ENCODE results near the gene TSHZ2.

The TSHZ2 gene

GRCh38 chr20:53038299-53038698 is 66.1 kb downstream of the TSHZ2 start:
- no peak for TF ChIP-seq CTCF (conservative IDR thresholded peaks at IDR 0.05)
- TF ChIP-seq ZFX (IDR thresholded peaks at IDR 0.05) = no peak
- H3K27ac ChIP-seq = no peak overlapping the region

- H3K27ac ChIP-seq = no peak overlapping the region
- no peak for TF ChIP-seq ZFX (IDR thresholded peaks at IDR 0.05)
- TF ChIP-seq CTCF (conservative IDR thresholded peaks at IDR 0.05) = no peak
These were observed 68.8 kb downstream of the TSHZ2 start for GRCh38 chr20:53040693-53041589.

DNA sequence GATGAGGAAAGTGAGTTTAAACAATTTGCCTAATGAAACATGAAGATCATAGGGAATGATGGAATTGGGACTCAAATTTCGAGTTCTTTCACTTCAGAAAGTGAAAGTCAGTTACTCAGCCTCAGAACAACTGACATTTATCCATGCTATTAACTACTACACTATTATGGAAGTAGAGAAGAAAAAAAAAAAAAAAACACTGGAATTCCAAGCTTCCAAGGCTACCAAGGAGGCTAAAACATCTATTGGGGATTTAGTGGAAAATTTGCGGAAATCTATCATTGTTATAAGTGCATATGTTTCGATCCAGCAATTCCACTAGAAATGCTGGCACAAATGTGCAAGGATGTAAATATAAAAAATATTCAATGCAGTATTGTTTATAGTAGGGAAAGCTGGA is 70.4 kb downstream of the TSHZ2 start:
- H3K27ac ChIP-seq = no peak overlapping the region
- TF ChIP-seq ZFX (IDR thresholded peaks at IDR 0.05) = no peak
- no peak for TF ChIP-seq CTCF (conservative IDR thresholded peaks at IDR 0.05)

DNA sequence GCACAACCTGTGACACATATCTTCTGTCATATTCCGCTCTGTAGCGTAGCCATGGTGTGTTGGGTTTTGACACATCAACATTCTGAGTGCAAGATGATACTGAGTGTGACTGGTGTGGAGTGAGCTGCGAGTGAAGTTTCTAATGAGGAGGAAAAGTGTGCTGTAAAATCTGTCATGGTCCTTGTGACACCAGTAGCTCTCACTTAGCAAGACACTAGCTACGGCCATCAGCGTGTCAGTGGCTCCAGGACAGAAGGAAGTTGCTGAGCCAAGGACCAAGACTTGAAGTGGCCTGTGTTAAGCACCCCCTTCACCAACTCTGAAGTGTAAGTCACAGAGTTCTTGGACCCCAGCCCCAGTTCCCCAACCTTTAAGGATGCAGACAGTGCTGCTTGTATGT is 72.1 kb downstream of the TSHZ2 start:
- no peak overlapping the region for H3K27ac ChIP-seq
- no peak for TF ChIP-seq ZFX (IDR thresholded peaks at IDR 0.05)
- TF ChIP-seq CTCF (conservative IDR thresholded peaks at IDR 0.05) = no peak

DNA sequence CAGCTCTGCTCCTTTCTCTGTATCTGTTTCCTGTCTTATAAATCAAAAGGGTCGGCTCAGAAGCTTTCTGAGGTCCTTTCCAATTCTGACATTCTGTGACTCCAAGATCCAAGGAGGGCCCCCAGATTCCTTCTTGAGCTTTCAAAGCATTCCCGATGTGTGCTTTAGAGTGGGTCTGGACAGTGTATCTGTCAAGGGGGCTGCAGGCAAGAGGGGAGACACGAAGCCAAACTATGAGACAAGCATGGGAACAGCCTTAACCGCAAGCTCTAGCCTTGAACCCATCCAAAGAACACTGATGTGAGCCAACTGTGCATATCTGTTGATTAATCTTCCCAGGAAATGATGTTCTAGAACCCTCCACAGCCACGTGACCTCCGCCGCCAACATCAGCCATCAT is 73.8 kb downstream of the TSHZ2 start:
- TF ChIP-seq CTCF (conservative IDR thresholded peaks at IDR 0.05) (no peak), ZFX (IDR thresholded peaks at IDR 0.05) (no peak)
- no peak overlapping the region for H3K27ac ChIP-seq

DNA sequence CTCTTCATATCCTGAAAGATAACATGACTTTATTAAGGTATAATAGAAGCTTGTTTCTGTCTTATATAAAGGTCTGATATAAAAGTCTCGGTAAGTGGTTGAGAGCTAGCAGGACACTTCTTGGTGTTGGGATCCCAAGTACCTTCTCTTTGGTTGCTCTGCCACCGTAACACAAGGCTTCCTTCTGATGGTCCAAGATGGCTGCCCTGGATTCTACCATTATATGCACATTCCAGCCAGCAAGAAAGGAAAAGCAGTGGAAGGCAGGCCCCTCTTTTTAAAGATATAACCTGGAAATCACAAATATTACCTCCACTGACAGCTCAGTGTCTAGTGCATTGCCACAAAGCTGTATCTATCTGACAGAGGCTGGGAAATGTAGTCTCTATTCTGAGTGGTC is 75.0 kb downstream of the TSHZ2 start:
- TF ChIP-seq CTCF (conservative IDR thresholded peaks at IDR 0.05) = no peak
- no peak for TF ChIP-seq ZFX (IDR thresholded peaks at IDR 0.05)
- H3K27ac ChIP-seq = no peak overlapping the region

- H3K27ac ChIP-seq = no peak overlapping the region
- TF ChIP-seq CTCF (conservative IDR thresholded peaks at IDR 0.05) (no peak), ZFX (IDR thresholded peaks at IDR 0.05) (no peak)
These were observed 76.2 kb downstream of the TSHZ2 start for GRCh38 chr20:53048387-53048786.

Measured in C4-2B (cell line).